HepG2 (cell line): ENCODE data around the gene BCAS3. TPM values are rescaled to one million over a fixed set of nuclear protein-coding genes. Genes with fewer than 3 reads are reported as not detected.

Source experiments
- AKAP8 ChIP-seq: sonication (generic); formaldehyde crosslinking; IDR thresholded peaks from 2 replicates; pipeline ENCODE4 v1.5.1; 2020; ENCODE audit warnings: mild to moderate bottlenecking, missing genetic modification reagents
- ARHGAP35 ChIP-seq: sonication (generic); formaldehyde crosslinking; IDR thresholded peaks from 2 replicates; pipeline ENCODE4 v1.9.0; 2022; ENCODE audit warnings: mild to moderate bottlenecking, inconsistent platforms, moderate library complexity, missing genetic modification reagents, borderline replicate concordance
- BORCS8-MEF2B ChIP-seq: sonication (generic); formaldehyde crosslinking; IDR thresholded peaks from 2 replicates; pipeline ENCODE4 v1.8.0; 2022; ENCODE audit warnings: mild to moderate bottlenecking, missing genetic modification reagents
- GZF1 ChIP-seq: sonication (generic); formaldehyde crosslinking; IDR thresholded peaks from 2 replicates; pipeline ENCODE4 v1.5.1; 2020; ENCODE audit warnings: mild to moderate bottlenecking, missing genetic modification reagents
- KLF16 ChIP-seq, 2 experiments: sonication (generic) in 1 of 2; formaldehyde crosslinking in 1 of 2; IDR thresholded peaks; 2 replicates each; pipeline versions ENCODE4 v1.6.1 to v1.8.0; 2016 to 2023; ENCODE audit warnings: missing genetic modification reagents in 2 of 2, missing compliant biosample characterization in 1 of 2
- KMT2B ChIP-seq: IDR thresholded peaks from 2 replicates; pipeline ENCODE4 v1.6.1; 2016; ENCODE audit warnings: missing genetic modification reagents, missing compliant biosample characterization
- MYC ChIP-seq: sonication (generic); formaldehyde crosslinking; IDR thresholded peaks from 2 replicates; pipeline ENCODE4 v1.9.0; 2021; ENCODE audit warnings: missing genetic modification reagents, borderline replicate concordance
- RORA ChIP-seq: sonication (generic); formaldehyde crosslinking; IDR thresholded peaks from 2 replicates; pipeline ENCODE4 v1.5.0; 2020; ENCODE audit warnings: mild to moderate bottlenecking, missing genetic modification reagents, moderate library complexity
- SNAI1 ChIP-seq: sonication (generic); formaldehyde crosslinking; IDR thresholded peaks from 2 replicates; pipeline ENCODE4 v1.5.0; 2020; ENCODE audit warnings: mild to moderate bottlenecking, missing genetic modification reagents, borderline replicate concordance
- TRIM24 ChIP-seq: sonication (generic); formaldehyde crosslinking; IDR thresholded peaks from 2 replicates; pipeline ENCODE4 v1.8.0; 2022; ENCODE audit warnings: mild to moderate bottlenecking, missing genetic modification reagents
- ZBTB10 ChIP-seq: sonication (generic); formaldehyde crosslinking; IDR thresholded peaks from 2 replicates; pipeline ENCODE4 v1.4.0; 2020; ENCODE audit warnings: missing genetic modification reagents, borderline replicate concordance
- ZFY ChIP-seq: sonication (generic); formaldehyde crosslinking; IDR thresholded peaks from 2 replicates; pipeline ENCODE4 v1.4.0; 2020; ENCODE audit warnings: missing genetic modification reagents
- ZNF207 ChIP-seq: fragments of 450-650 bp; IDR thresholded peaks from 2 replicates; pipeline ENCODE4 v1.6.1; 2016; ENCODE audit warnings: antibody characterized with exemption, borderline replicate concordance
- ZNF274 ChIP-seq: sonication (generic); formaldehyde crosslinking; IDR thresholded peaks from 2 replicates; pipeline ENCODE4 v1.5.1; 2020; ENCODE audit warnings: mild to moderate bottlenecking, missing genetic modification reagents
- ZNF292 ChIP-seq: sonication (generic); formaldehyde crosslinking; IDR thresholded peaks from 2 replicates; pipeline ENCODE4 v1.8.1; 2022; ENCODE audit warnings: mild to moderate bottlenecking, low read depth, missing genetic modification reagents, borderline replicate concordance
- ZNF331 ChIP-seq: sonication (generic); formaldehyde crosslinking; IDR thresholded peaks from 2 replicates; pipeline ENCODE4 v1.4.0; 2020; ENCODE audit warnings: missing genetic modification reagents
- ZNF407 ChIP-seq: sonication (generic); formaldehyde crosslinking; IDR thresholded peaks from one replicate; pipeline ENCODE4 v1.5.1; 2020; ENCODE audit warnings: mild to moderate bottlenecking, missing genetic modification reagents; ENCODE audit errors: not compliant biosample characterization
- ZNF580 ChIP-seq: IDR thresholded peaks from 2 replicates; pipeline ENCODE4 v1.6.1; 2016; ENCODE audit warnings: low read depth, borderline replicate concordance
- polyA plus RNA-seq, 8 experiments: library from polyadenylated mRNA; depleted of rRNA in 3 of 8; stranded (reverse) in 7 of 8; unstranded in 1 of 8; fragments of >200 nt; fragmentation: Illumina TruSeq in 4 of 8; extraction: Trizol in 4 of 8; gene quantifications; 2 replicates each; pipeline versions ENCODE4 v1.2.1 to v1.2.3, GENCODE V29; 2011 to 2016; ENCODE audit warnings: low read depth in 4 of 8, missing spikeins in 1 of 8, mixed read lengths in 1 of 8; ENCODE audit not compliant: insufficient read depth in 1 of 8
- total RNA-seq, 5 experiments: library from RNA; depleted of rRNA; stranded (reverse); fragments of >200 nt; fragmentation: Illumina TruSeq; extraction: Trizol; gene quantifications; 2 replicates each; pipeline ENCODE4 v1.2.3, GENCODE V29; 2016; ENCODE audit warnings: low read depth in 1 of 5

BCAS3 gene
- total and polyA plus RNA-seq, 2 of the 13 experiments (the other 11 are each of a cell fraction or from before 2014, with no cell fraction given): 10.7 to 11.2 TPM

GRCh38 chr17:60677308-60678117 lies at the start of gene BCAS3 (continued):
- peak; percentile 54 for TF ChIP-seq ZNF407 (CRISPR knock-in tag)
- peak; percentile 53; the same call in 1 of the 2 replicates for TF ChIP-seq ZFY (CRISPR knock-in tag)
- no peak for TF ChIP-seq RORA (CRISPR knock-in tag)
- TF ChIP-seq BORCS8-MEF2B (CRISPR knock-in tag): peak; percentile 69; the same call in 1 of the 2 replicates
- no peak for TF ChIP-seq ZNF331 (CRISPR knock-in tag)
- peak; percentile 75 for TF ChIP-seq ZNF580 (CRISPR knock-in tag)
- no peak for TF ChIP-seq ZNF207
- no peak for TF ChIP-seq ZNF292 (CRISPR knock-in tag)
- TF ChIP-seq KMT2B (CRISPR knock-in tag): peak; percentile 97
- TF ChIP-seq ZBTB10 (CRISPR knock-in tag): no peak
- peak; percentile 69 for TF ChIP-seq ZNF274 (CRISPR knock-in tag)
- 0 out of 2 replicates have a peak, but pooled peaks have one; percentile 26 for TF ChIP-seq GZF1 (CRISPR knock-in tag)
- peak; percentile 88; the same call in 1 of the 2 replicates for TF ChIP-seq MYC (CRISPR knock-in tag)
- TF ChIP-seq TRIM24 (CRISPR knock-in tag): no peak
- TF ChIP-seq AKAP8 (CRISPR knock-in tag): no peak
- peak in 1 of 2 experiments; percentile 48; a peak in 2 of 4 replicates for TF ChIP-seq KLF16 (CRISPR knock-in tag; IDR thresholded peaks at IDR 0.05)
- peak; percentile 45; the same call in 1 of the 2 replicates for TF ChIP-seq SNAI1 (CRISPR knock-in tag)
- peak; percentile 57; the same call in 1 of the 2 replicates for TF ChIP-seq ARHGAP35
